COLO668 (cell line): ENCODE measurements around the gene INSM1.
A peak's percentile ranks its signal among the peaks of the same experiment; 100 is the strongest.

Experiments used
- DNase-seq: peaks from one replicate; lab custom pipeline; 2025; ENCODE audit not compliant: unreplicated experiment; lab: John Stamatoyannopoulos, UW

The INSM1 gene

GRCh38 chr20:20393207-20394120 lies 25.6 kb downstream of the INSM1 start:
- no peak for DNase-seq

DNA sequence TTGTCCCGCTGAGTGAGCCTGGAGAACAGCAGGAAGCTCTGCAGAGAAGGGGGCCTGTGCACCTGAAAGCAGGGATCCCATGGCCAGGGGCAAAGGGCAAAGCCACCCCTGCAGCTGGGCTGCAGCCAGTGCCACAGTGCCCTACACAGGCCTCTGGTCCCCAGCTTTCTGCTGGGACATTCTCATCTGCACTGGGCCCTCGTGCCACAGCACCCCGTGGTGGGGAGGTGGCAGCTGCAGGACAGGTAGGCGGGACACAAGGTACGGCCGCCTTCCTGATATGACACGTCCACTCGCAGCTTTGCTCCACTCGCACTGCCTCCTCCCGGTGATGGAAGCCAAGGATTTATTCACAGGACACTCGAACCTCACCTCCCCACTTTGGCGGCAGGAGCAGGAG lies 27.2 kb downstream of the INSM1 start:
- DNase-seq = no peak

DNA sequence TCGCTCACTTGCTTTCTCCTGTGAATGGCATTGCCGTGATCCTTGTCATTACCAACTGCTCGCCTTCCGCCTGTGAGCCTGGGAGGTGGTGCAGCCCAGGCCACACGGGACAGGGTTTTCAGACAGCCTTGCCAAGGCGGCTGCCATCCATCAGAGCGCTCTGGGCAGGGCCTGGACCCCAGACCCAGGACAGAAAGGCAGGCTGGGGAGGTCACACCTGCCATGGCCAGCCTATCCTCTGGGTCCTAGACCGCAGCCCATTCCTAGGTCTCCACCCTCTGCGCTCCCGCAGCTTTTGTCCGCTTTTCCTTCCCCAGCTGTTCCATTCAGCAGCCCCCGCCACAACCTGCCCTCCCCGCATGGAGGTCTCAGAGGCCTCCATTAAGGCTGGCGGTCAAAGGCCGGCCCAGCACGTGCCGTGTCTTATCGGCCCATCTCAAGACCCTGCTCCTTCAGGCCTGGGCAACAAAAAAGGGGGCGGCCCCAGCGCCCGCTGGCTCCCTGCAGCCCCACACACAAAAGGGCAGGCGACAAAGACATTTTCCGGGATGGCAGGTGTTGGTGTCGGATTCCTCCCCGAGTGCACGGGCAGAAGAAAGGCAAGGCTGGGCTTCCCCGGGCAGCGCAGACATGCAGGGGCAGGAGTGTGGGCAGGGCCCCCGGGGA lies 28.1 kb downstream of the INSM1 start:
- peak; percentile 94 for DNase-seq

DNA sequence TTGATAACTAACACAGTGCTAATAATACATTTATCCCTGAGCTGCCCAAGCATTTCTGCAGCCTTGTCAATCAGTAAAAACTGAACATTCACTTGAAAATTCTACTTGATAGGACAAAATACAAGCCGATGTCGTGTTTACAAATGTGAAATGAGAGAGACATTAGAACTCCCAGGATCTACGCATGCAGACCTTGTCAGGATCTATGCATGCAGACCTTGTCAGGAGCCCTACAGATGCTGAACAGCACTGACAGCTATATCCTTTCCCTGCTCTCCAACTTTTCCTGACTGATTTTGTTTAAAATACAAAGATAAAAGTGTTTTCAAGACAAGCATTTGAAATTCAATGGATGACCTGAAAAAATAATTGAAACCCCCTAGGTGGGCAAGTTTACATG lies 28.9 kb downstream of the INSM1 start:
- DNase-seq = no peak

- DNase-seq = no peak
Measured at GRCh38 chr20:20398123-20398522, 30.2 kb downstream of the INSM1 start.

DNA sequence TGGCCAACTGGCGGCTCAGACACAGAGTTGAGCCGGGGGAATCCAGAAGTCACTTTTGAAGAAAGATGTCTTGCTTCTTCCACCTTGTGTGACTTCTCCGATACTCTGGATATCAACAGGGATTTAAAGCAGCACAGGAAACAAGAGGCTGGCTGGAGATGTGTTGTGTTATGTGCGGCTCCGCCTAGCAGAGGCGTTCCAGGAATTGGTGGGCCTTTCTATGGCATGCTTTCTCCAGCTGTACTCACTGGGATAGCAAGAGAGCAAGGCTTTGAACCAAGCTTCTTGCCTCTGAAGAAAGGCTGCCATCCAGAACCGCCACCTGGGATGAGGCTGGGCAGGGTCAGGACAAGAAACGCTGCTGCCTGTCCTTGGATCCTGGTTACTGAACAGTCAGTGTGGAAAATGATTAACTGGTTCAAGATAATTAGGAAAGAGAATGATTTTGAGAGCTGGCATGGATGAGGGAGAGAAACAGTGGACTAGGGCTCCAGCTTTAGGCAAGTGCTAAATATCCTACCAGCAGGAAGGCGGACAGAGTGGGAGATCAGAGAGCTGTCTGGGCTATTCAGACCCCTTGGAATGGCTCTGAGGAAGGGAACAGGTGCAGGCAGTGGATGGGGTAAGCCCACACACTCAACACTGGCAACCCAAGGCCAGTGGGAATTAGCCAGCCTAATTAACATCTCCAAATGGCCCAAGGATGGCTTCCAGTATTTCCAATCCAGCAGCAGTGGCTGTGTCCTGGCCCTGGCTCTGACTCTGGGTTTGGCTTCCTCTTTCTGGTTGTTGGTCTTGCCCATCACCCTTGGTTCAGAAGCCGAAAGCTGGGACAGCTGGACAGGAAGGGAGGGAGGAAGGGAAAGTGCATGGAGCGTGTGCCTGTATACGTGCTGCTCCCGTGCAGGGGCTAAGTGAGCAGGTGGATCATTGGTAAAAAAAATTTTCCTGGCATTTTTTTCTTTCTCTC lies 31.9 kb downstream of the INSM1 start:
- DNase-seq = no peak

DNA sequence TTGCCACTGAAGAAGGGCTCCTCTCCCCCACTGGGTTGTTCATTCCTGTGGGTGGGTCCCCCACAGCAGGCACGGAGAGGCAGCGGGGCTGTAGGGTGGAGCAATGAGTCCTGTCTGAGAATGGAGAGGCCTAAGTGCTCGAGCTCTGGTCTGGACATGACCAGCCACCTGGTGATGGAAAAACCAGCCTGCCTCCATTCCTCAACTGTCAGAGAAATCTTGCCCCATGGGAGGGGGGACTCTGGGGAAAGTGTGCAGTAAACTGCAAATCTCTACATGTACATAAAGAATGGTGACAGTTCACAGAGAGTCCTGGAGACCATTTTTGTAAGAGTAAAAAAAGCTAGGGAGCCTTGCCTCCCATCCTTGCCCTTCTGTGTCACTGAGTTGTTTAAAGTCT lies 34.1 kb downstream of the INSM1 start:
- no peak for DNase-seq

DNA sequence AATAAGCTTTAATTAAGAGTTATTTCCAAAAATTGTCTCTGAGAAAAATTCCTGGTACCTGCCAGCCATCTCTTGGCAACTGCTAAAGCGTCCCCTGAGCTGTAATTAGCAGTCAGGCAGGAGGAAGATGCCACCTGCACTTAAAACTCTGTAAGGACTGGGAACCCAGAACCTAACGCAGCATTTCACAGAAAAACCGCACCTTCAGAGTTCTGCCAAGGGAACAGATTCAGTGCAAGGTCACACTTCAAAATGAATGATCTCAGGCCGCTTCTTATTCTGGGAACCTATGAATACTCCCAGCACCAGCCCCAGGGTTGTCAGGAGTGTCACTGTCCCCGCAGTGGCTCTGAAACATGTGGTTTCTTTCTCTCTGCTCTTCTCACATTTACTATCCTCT lies 36.7 kb downstream of the INSM1 start:
- no peak for DNase-seq

- DNase-seq = no peak
Measured at GRCh38 chr20:20405623-20406022, 37.7 kb downstream of the INSM1 start.

DNA sequence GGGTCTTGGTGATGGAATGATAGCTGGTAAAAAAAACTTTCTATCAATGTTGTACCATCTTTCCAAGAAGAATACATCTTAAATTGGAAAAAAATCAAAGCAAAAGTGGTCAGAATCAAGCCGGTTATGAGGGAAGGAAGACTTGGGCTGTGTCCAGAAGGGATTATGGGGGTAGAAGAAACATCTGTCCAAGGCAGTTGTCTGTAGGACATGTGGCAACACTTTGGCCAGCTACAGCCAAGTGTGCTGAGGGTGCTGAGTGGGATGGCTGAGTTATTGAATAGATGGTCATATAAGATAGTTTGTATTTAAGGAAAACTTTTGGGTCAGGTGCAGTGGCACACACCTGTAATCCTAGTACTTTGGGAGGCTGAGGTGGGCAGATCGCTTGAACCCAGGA lies 38.4 kb downstream of the INSM1 start:
- DNase-seq = no peak

DNA sequence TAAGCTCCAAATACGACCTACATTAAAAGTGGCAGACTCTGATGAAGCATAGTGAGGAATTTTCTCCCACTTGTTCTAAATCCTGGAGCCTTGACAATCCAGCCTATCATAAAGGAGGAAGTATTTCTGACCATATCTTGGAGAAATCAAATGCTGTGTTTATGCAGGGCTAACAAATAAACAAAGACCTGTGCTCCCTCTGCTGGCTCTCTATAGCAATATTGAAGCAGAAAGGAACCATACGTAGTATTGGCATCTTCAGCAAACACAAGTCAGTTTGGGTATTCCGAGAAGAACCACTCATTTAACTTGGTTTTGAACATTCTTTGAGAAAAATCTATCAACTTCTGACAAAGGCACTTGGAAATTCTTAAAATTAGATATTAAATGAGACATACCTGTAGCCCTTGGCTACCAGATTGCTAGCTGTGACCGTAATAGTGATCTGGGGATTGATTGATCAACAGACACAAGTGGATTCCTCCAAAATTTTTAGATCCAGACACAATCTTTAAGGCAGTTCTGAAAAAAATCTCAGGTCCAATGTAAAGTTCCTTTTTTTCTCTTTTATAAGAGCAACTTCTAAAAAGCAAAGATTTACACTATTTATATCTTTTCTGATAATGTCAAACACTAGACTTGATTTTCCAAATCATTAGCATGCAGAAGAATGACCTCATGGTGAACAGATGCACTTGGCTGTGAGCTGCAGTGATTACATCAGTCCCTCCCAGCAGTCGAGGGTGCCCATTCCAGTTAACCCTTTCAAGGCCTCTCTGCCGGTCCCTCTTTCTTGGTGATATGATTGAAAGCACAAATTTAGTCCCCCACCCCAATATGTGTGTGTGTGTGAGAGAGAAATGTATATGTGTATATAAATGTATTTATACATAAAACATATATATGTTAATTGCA lies 40.2 kb downstream of the INSM1 start:
- no peak for DNase-seq

DNA sequence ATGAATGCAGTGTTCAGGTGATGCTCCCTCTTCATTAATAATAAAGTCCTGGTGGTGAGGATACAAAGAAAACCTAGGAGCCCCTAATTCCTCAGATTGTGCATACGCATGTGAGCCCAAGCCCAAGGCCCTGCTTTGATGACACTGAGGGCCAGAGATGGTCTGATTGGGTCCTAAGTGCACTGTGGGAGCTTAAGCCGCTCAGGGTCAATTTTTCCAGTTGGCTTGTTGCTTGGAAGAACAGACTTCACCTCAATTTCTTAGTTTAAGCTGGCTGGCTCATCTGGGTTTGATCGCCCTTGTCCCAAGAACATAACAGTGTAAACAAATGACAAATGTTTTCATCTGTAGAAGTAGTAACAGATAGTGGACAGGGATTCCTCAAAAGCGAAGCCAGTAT lies 41.4 kb downstream of the INSM1 start:
- no peak for DNase-seq

- DNase-seq = peak; percentile 56
Measured at GRCh38 chr20:20410678-20411077, 42.8 kb downstream of the INSM1 start.

- no peak for DNase-seq
Measured at GRCh38 chr20:20411402-20411801, 43.5 kb downstream of the INSM1 start.

- DNase-seq = no peak
Measured at GRCh38 chr20:20411836-20412235, 43.9 kb downstream of the INSM1 start.

DNA sequence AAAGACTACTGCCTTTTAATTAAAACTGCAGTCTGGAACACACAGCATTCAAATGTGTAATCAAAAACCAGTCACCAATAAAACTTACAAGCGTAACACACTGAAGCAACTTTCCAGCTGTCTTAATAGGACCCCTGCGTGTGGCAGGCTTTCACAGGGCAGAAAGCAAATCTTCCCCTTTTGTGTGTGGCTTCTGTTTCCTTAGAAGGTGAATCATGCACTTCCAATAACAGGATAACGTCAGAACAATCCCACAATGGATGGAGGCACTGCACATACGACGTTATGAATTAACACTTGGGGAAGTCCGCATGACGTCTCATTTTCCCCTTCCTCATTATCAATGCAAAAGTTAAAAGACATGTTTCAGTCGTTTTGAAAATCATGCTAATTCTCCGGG lies 44.8 kb downstream of the INSM1 start:
- DNase-seq = no peak

- DNase-seq = no peak
Measured at GRCh38 chr20:20413810-20414281, 45.9 kb downstream of the INSM1 start.

- no peak for DNase-seq
Measured at GRCh38 chr20:20414640-20415220, 46.8 kb downstream of the INSM1 start.

DNA sequence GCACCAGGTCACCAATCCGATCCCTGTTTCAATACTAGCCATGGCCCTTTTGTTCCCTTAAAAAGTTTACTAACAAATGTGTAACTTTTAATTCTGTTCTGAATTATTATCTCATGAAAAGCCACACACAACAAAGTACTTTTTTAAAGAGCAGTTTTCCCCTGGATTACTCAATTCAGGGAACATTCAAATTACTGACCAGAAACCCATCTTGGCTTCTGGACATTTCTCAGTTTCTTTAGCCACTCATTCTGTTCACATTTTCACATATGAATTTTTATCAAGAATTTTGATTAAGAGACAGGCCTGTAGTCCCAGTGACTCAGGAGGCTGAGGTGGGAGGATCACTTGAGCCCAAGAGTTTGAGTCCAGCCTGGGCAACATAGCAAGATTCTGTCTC lies 47.4 kb downstream of the INSM1 start:
- no peak for DNase-seq
